ENCODE results near the gene CFAP69.

CFAP69 gene

GRCh38 chr7:90238022-90238421 lies 7.0 kb upstream of the CFAP69 start:
- Mint-ChIP-seq H3K27ac (no peak overlapping the region), H3K36me3 (ENCODE audit: low read depth) (no peaks in the 10 kb centered on the region), H3K4me3 (no peak overlapping the region), H3K27me3 (ENCODE audit: low read depth, poor library complexity) (no peaks in the 10 kb centered on the region), H3K9me3 (no peaks in the 10 kb centered on the region), H3K4me1 (peaks cover 5% of the 10 kb centered on the region)
- no peak for DNase-seq
- no peak for TF ChIP-seq CTCF (IDR thresholded peaks at IDR 0.05)

GRCh38 chr7:90238583-90238982 lies 6.4 kb upstream of the CFAP69 start:
- no peak overlapping the region for H3K4me3 Mint-ChIP-seq
- H3K27me3 Mint-ChIP-seq (ENCODE audit: low read depth, poor library complexity): no peaks in the 10 kb centered on the region

GRCh38 chr7:90239050-90239449 lies 5.9 kb upstream of the CFAP69 start:
- no peak for TF ChIP-seq CTCF (IDR thresholded peaks at IDR 0.05)
- Mint-ChIP-seq H3K4me1 (peaks cover 9% of the 10 kb centered on the region), H3K4me3 (no peak overlapping the region)

More at GRCh38 chr7:90238583-90238982, 6.4 kb upstream of the CFAP69 start:
- no peak for DNase-seq
- Mint-ChIP-seq H3K9me3 (no peaks in the 10 kb centered on the region), H3K4me1 (peaks cover 5% of the 10 kb centered on the region), H3K36me3 (ENCODE audit: low read depth) (no peaks in the 10 kb centered on the region), H3K27ac (no peak overlapping the region)
- TF ChIP-seq CTCF (IDR thresholded peaks at IDR 0.05): no peak

GRCh38 chr7:90239625-90240228 lies 5.2 kb upstream of the CFAP69 start:
- DNase-seq: no peak
- Mint-ChIP-seq H3K27me3 (ENCODE audit: low read depth, poor library complexity) (no peaks in the 10 kb centered on the region), H3K4me1 (peaks cover 14% of the 10 kb centered on the region), H3K9me3 (no peaks in the 10 kb centered on the region), H3K36me3 (ENCODE audit: low read depth) (no peaks in the 10 kb centered on the region), H3K4me3 (no peak overlapping the region), H3K27ac (no peak overlapping the region)
- TF ChIP-seq CTCF (IDR thresholded peaks at IDR 0.05): no peak

More at GRCh38 chr7:90239050-90239449, 5.9 kb upstream of the CFAP69 start:
- Mint-ChIP-seq H3K9me3 (no peaks in the 10 kb centered on the region), H3K36me3 (ENCODE audit: low read depth) (no peaks in the 10 kb centered on the region), H3K27ac (no peak overlapping the region), H3K27me3 (ENCODE audit: low read depth, poor library complexity) (no peaks in the 10 kb centered on the region)
- DNase-seq: no peak

GRCh38 chr7:90242369-90243168 lies 2.4 kb upstream of the CFAP69 start:
- H3K4me3 Mint-ChIP-seq: no peak overlapping the region
- H3K36me3 Mint-ChIP-seq (ENCODE audit: low read depth): no peaks in the 10 kb centered on the region
- DNase-seq: no peak
- H3K27me3 Mint-ChIP-seq (ENCODE audit: low read depth, poor library complexity): peaks cover 21% of the 10 kb centered on the region
- no peaks in the 10 kb centered on the region for H3K9me3 Mint-ChIP-seq
- peaks cover 30% of the 10 kb centered on the region for H3K4me1 Mint-ChIP-seq
- TF ChIP-seq CTCF (IDR thresholded peaks at IDR 0.05): no peak
- H3K27ac Mint-ChIP-seq: no peak overlapping the region
